ENCODE data around the gene PODXL2.
"Not testable (repeated sequence)": the region's sequence is repeated elsewhere in the genome, so short reads cannot be mapped to it uniquely, and the experiment has no call there.

PODXL2 gene

GRCh38 chr3:127630811-127631714, 2.1 kb downstream of the PODXL2 start:
- peak; percentile 78 for DNase-seq

GRCh38 chr3:127632035-127632820, 3.2 kb downstream of the PODXL2 start:
- DNase-seq, result peak; percentile 59

- DNase-seq, result no peak
Observed at GRCh38 chr3:127634653-127635052, 5.7 kb downstream of the PODXL2 start.

- DNase-seq, result no peak
Observed at GRCh38 chr3:127637546-127637945, 8.6 kb downstream of the PODXL2 start.

GRCh38 chr3:127637971-127638370, 9.0 kb downstream of the PODXL2 start:
- no peak for DNase-seq

- no peak for DNase-seq
Observed at GRCh38 chr3:127639173-127640041, 10.4 kb downstream of the PODXL2 start.

GRCh38 chr3:127640042-127640355, 11.0 kb downstream of the PODXL2 start:
- DNase-seq, result no peak

- DNase-seq, result no peak
Observed at GRCh38 chr3:127644641-127645370, 15.8 kb downstream of the PODXL2 start.

GRCh38 chr3:127645371-127646015, 16.5 kb downstream of the PODXL2 start:
- no peak for DNase-seq

- no peak for DNase-seq
Observed at GRCh38 chr3:127646501-127647046, 17.6 kb downstream of the PODXL2 start.

- DNase-seq, result no peak
Observed at GRCh38 chr3:127647166-127647844, 18.3 kb downstream of the PODXL2 start.

- no peak for DNase-seq
Observed at GRCh38 chr3:127647845-127648204, 18.8 kb downstream of the PODXL2 start.

- DNase-seq, result no peak
Observed at GRCh38 chr3:127650236-127650635, 21.3 kb downstream of the PODXL2 start.

GRCh38 chr3:127651516-127652172, 22.7 kb downstream of the PODXL2 start:
- DNase-seq, result no peak

- peak; percentile 67 for DNase-seq
Observed at GRCh38 chr3:127652246-127652995, 23.4 kb downstream of the PODXL2 start.

GRCh38 chr3:127654374-127654773, 25.4 kb downstream of the PODXL2 start:
- no peak for DNase-seq

GRCh38 chr3:127654993-127655392, 26.0 kb downstream of the PODXL2 start:
- not testable (repeated sequence) for DNase-seq

- DNase-seq, result no peak
Observed at GRCh38 chr3:127655641-127656040, 26.7 kb downstream of the PODXL2 start.

- no peak for DNase-seq
Observed at GRCh38 chr3:127656906-127657305, 27.9 kb downstream of the PODXL2 start.

GRCh38 chr3:127658234-127658633, 29.2 kb downstream of the PODXL2 start:
- no peak for DNase-seq

Data from NCI-H2171 treated with DMSO at 0.1 percent for 48 hours (cell line).